Endothelial cell of umbilical vein (primary cell): ENCODE results near the gene ITIH3. TPM values are rescaled to one million over a fixed set of nuclear protein-coding genes. Genes with fewer than 3 reads are reported as not detected.

Experiments used
- BruUV-seq: library from RNA; stranded (reverse); fragments of 400-500 nt; replicated peaks from 2 replicates; lab custom pipeline; 2021; lab: Mats Ljungman, UMichigan
- CTCF ChIA-PET: fragments of 300-600, 350-600 bp; sonication (Branson Sonifier 250); formaldehyde crosslinking; loops from one replicate; lab custom pipeline; 2021; ENCODE audit warnings: antibody characterized with exemption, inconsistent platforms; lab: Charles Lee
- POLR2A ChIA-PET: fragments of 300-600, 350-600 bp; sonication (Branson Sonifier 250); formaldehyde crosslinking; loops from one replicate; lab custom pipeline; 2021; ENCODE audit warnings: antibody characterized with exemption, inconsistent platforms; lab: Charles Lee
- DNase-seq: peaks from one replicate; pipeline ENCODE4 v3.0.0-alpha.2; 2011; ENCODE audit warnings: low read depth, low spot score
- FAIRE-seq: peaks from 2 replicates; lab custom pipeline; 2011; peaks lifted over from hg19 to GRCh38; lab: Jason Lieb, UNC
- H2AFZ ChIP-seq: 2 replicates; pipeline ENCODE4 v1.6.0; 2012; ENCODE audit warnings: low read depth, low read length, control low read depth, inconsistent platforms
- H3K27ac ChIP-seq: 2 replicates; pipeline ENCODE4 v1.5.1; 2011; ENCODE audit warnings: low read depth, mild to moderate bottlenecking, control low read depth, low read length, moderate library complexity; ENCODE audit not compliant: insufficient read depth
- H3K27me3 ChIP-seq, 2 experiments: 2 replicates each; pipeline versions ENCODE4 v1.6.0 to v1.6.1; 2011; ENCODE audit warnings: low read length in 2 of 2, mixed read lengths in 1 of 2; ENCODE audit not compliant: control insufficient read depth in 2 of 2, insufficient read depth in 2 of 2
- H3K36me3 ChIP-seq, 2 experiments: 2 replicates in 1 of 2; 3 replicates in 1 of 2; pipeline ENCODE4 v1.5.1; 2011; ENCODE audit warnings: low read length in 2 of 2, mild to moderate bottlenecking in 1 of 2, moderate library complexity in 1 of 2; ENCODE audit not compliant: control insufficient read depth in 2 of 2, insufficient read depth in 2 of 2; ENCODE audit errors: extremely low read depth in 1 of 2
- H3K4me1 ChIP-seq: 3 replicates; pipeline ENCODE4 v1.5.1; 2011; ENCODE audit warnings: mild to moderate bottlenecking, low read length; ENCODE audit not compliant: control insufficient read depth, insufficient read depth; ENCODE audit errors: extremely low read depth
- H3K4me2 ChIP-seq: 2 replicates; pipeline ENCODE4 v1.6.1; 2011; ENCODE audit warnings: low read length, control low read depth, mixed read lengths; ENCODE audit not compliant: insufficient read depth
- H3K4me3 ChIP-seq, 3 experiments: fragments of 200-600 bp in 1 of 3; sonication (generic), shearing (Covaris generic) in 1 of 3; replicated peaks in 1 of 3; 2 replicates each; pipeline ENCODE4 v1.5.1; 2011 to 2016; ENCODE audit warnings: control low read depth in 3 of 3, low read length in 3 of 3, mild to moderate bottlenecking in 2 of 3, inconsistent platforms in 1 of 3, low read depth in 1 of 3, moderate library complexity in 1 of 3; ENCODE audit not compliant: insufficient read depth in 1 of 3
- H3K79me2 ChIP-seq: 2 replicates; pipeline ENCODE4 v1.6.0; 2012; ENCODE audit warnings: low read length, inconsistent platforms; ENCODE audit not compliant: control insufficient read depth, insufficient read depth
- H3K9ac ChIP-seq: replicated peaks from 2 replicates; pipeline ENCODE3; 2011; ENCODE audit warnings: low read length, control low read depth; ENCODE audit not compliant: insufficient read depth; ENCODE audit errors: extremely low read depth
- H3K9me1 ChIP-seq: replicated peaks from 3 replicates; pipeline ENCODE4 v1.6.0; 2011; ENCODE audit warnings: mild to moderate bottlenecking, low read length; ENCODE audit not compliant: control insufficient read depth, insufficient read depth; ENCODE audit errors: extremely low read depth
- H3K9me3 ChIP-seq: replicated peaks from 2 replicates; pipeline ENCODE4 v1.5.1; 2012; ENCODE audit warnings: low read length, inconsistent platforms; ENCODE audit not compliant: control insufficient read depth, insufficient read depth
- H4K20me1 ChIP-seq: replicated peaks from 2 replicates; pipeline ENCODE3; 2011; ENCODE audit warnings: mild to moderate bottlenecking, low read length; ENCODE audit not compliant: control insufficient read depth, insufficient read depth; ENCODE audit errors: extremely low read depth
- CTCF ChIP-seq, 2 donors: IDR thresholded peaks; 1 replicate in 1 of 2; 2 replicates in 1 of 2; pipeline ENCODE4 v1.5.1; 2011; ENCODE audit warnings: low read length in 2 of 2, mild to moderate bottlenecking in 2 of 2, moderate library complexity in 2 of 2, control low read depth in 1 of 2, inconsistent platforms in 1 of 2, low read depth in 1 of 2; ENCODE audit not compliant: insufficient read depth in 1 of 2; ENCODE audit errors: extremely low read depth in 1 of 2
- EZH2 ChIP-seq: IDR thresholded peaks from 2 replicates; pipeline ENCODE4 v1.6.1; 2012; ENCODE audit warnings: borderline replicate concordance, low read depth, mild to moderate bottlenecking, moderate library complexity, low read length, inconsistent platforms; ENCODE audit not compliant: severe bottlenecking
- FOS ChIP-seq: IDR thresholded peaks from 2 replicates; pipeline ENCODE4 v1.6.1; 2011; ENCODE audit warnings: mild to moderate bottlenecking, low read length, moderate library complexity, borderline replicate concordance; ENCODE audit not compliant: insufficient read depth
- GATA2 ChIP-seq: IDR thresholded peaks from 2 replicates; pipeline ENCODE4 v1.7.0; 2011; ENCODE audit warnings: low read depth, mild to moderate bottlenecking, moderate library complexity, mixed read lengths, low read length; ENCODE audit not compliant: insufficient read length, insufficient read depth
- JUN ChIP-seq: IDR thresholded peaks from 2 replicates; pipeline ENCODE4 v1.6.1; 2011; ENCODE audit warnings: borderline replicate concordance, low read depth; ENCODE audit not compliant: insufficient read length, insufficient read depth
- MYC ChIP-seq: IDR thresholded peaks from one replicate; pipeline ENCODE4 v1.6.1; 2011; ENCODE audit warnings: mild to moderate bottlenecking, low read depth, low read length
- POLR2A ChIP-seq: IDR thresholded peaks from 2 replicates; pipeline ENCODE4 v1.6.1; 2012; ENCODE audit warnings: low read depth, mild to moderate bottlenecking, control low read depth, low read length
- POLR2AphosphoS5 ChIP-seq: IDR thresholded peaks from 2 replicates; pipeline ENCODE4 v1.6.1; 2012; ENCODE audit warnings: low read depth, mild to moderate bottlenecking, control low read depth, low read length, moderate library complexity; ENCODE audit not compliant: insufficient read depth
- dilution Hi-C: fragments of 300-500 bp; cut with MboI; formaldehyde crosslinking; loops from one replicate; pipeline ENCODE4 v1.15.0; 2019; ENCODE audit warnings: low sequenced_read_pairs; ENCODE audit not compliant: extremely low pct_ligation_motif_present
- intact Hi-C: fragments of 100-400 bp; cut with micrococcal nuclease; formaldehyde crosslinking; loops from one replicate; pipeline ENCODE4 v1.10.0; 2022
- polyA plus RNA-seq, 4 experiments: library from polyadenylated mRNA; depleted of rRNA in 3 of 4; stranded (reverse) in 3 of 4; unstranded in 1 of 4; fragments of >200 nt; gene quantifications; 2 replicates each; pipeline versions ENCODE4 v1.2.1 to v1.2.3, GENCODE V29; 2011 to 2012; ENCODE audit warnings: missing spikeins in 1 of 4
- total RNA-seq: library from RNA; stranded (reverse); gene quantifications from 2 replicates; pipeline ENCODE4 v1.2.3, GENCODE V29; 2021
- TF ChIP-seq, protein P1 (sequence below): IDR thresholded peaks from 2 replicates; pipeline ENCODE4 v1.6.1; 2011; ENCODE audit not compliant: insufficient read depth, insufficient read length

The ITIH3 gene
- total and polyA plus RNA-seq, 2 donors (not counting 3 experiments of a cell fraction or from before 2014, with no cell fraction given): not detected

DNA sequence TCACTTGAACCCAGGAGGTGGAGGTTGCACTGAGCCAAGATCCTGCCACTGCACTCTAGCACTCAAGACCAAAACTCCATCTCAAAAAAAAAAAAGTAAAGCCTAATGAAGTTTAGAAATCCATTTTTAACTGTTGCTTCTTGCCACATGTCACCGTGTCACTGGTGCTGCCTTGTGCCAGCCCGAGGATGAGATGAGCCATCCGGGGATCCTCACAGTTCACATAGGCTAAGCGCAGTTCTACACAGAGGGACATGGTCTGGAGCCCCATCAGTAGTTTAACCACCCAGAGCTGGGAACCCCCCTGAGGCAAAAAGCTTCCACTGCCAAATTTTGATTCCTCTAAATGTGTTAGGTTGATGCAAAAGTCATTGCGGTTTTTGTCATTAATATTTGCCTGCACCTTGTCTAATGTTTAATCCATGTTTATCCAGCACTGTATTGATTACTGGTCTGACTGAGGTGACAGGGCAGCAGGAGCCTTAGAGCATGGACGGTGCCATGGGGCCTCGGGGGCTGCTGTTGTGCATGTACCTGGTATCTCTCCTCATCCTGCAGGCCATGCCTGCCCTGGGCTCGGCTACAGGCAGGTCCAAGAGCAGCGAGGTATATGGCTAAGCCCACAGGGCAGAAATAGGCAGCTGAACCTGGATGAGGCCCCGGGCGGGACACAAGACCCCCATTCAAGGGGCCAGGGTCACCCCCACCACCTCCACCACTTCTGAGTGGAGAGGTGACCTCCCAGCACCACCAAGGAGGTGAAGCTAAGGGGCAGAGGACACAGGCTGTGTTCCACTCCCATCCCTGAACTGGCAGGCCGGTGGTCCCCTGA is 17.3 kb upstream of the ITIH3 start, which contains the start of gene ITIH1:
ITIH1 (plus strand) TSS at position 473 of the 832 bp plus-strand sequence; CDS start at position 490, 17 bp downstream.
- ChIA-PET POLR2A (no interaction called here), CTCF (no interaction called here)
- no TSS peak for BruUV-seq

DNA sequence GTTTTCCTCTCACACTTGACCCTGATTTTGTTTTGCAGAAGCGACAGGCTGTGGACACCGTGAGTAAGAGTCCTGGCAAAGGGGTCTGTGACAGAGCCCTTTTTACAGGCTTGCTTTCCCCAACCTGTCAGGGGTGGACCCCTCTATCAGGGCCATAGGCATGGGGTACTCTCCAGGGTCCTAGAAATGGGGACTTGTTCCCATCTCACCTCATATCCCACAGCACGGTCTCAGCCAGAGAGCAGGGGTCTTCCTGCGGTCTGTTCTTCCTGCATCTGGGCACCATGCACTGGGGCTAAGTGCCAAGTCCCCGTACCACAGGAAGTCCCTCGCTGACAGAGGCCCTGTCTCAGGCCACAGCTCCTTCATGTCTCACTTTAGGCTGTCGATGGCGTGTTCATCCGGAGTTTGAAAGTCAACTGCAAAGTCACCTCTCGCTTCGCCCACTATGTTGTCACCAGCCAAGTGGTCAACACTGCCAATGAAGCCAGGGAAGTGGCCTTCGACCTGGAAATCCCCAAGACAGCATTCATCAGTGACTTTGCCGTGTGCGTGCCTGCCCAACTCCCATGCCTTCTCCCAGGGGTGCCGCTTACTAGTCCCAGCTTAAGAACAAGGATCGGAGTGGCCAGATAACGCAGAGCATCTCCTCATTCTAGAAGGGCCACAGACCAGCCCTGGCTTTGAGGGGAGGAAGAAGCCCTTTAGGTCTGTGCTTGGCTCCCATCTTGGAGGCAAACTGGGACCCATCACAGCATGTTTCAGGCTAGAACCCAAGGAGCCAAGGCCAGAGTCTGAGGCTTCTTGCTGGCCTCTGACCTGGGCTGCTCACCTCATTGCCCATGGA is 16.4 kb upstream of the ITIH3 start:
- no peak for FAIRE-seq
- H3K9me1 ChIP-seq: no peaks in the 10 kb centered on the region
- peaks cover 0 to 13% of the 10 kb centered on the region in 2 experiments for H3K27me3 ChIP-seq
- no TSS peak for BruUV-seq
- intact Hi-C loops (no loop called here), dilution Hi-C loops (no loop called here)
- no peak overlapping the region for H2AFZ ChIP-seq
- no peaks in the 10 kb centered on the region for H3K9me3 ChIP-seq
- TF ChIP-seq POLR2A: no peak
- TF ChIP-seq POLR2AphosphoS5: no peak
- no peak for TF ChIP-seq CTCF (IDR thresholded peaks at IDR 0.05; ENCODE audit: extremely low read depth in 1 of 2, insufficient read depth in 1 of 2, low read depth in 1 of 2, low read length in 2 of 2)
- TF ChIP-seq JUN: no peak
- TF ChIP-seq EZH2: no peak
- no peak for TF ChIP-seq MYC
- no peak for TF ChIP-seq GATA2
- no peak for TF ChIP-seq FOS
- TF ChIP-seq, protein P1, sequence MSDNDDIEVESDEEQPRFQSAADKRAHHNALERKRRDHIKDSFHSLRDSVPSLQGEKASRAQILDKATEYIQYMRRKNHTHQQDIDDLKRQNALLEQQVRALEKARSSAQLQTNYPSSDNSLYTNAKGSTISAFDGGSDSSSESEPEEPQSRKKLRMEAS: no peak
- ChIA-PET CTCF (interaction anchor here (2.0 kb wide), 1 partner anchor 43 kb away, joined by 7 read pairs; no protein-coding TSS in a partner anchor), POLR2A (no interaction called here)
- no peaks in the 10 kb centered on the region for H4K20me1 ChIP-seq
- H3K4me2 ChIP-seq: no peak overlapping the region
- no peak overlapping the region for H3K27ac ChIP-seq
- no peak overlapping the region for H3K9ac ChIP-seq
- H3K4me1 ChIP-seq: no peaks in the 10 kb centered on the region
- no peak for DNase-seq
- H3K36me3 ChIP-seq: no peaks in the 10 kb centered on the region
- H3K4me3 ChIP-seq: no peak overlapping the region
- no peaks in the 10 kb centered on the region for H3K79me2 ChIP-seq

More for the DNA sequence above, 17.3 kb upstream of the ITIH3 start, which contains the start of gene ITIH1:
- no peaks in the 10 kb centered on the region for H3K4me1 ChIP-seq
- intact Hi-C loops: no loop called here
- H3K9me3 ChIP-seq: no peaks in the 10 kb centered on the region
- H3K4me2 ChIP-seq: no peak within 1 kb of the TSS
- no peak for FAIRE-seq
- dilution Hi-C loops: no loop called here
- H3K9ac ChIP-seq: no peak within 1 kb of the TSS
- no peak for DNase-seq
- H3K4me3 ChIP-seq: no peak within 1 kb of the TSS
- no peak within 1 kb of the TSS for H3K27ac ChIP-seq
- no peaks in the 10 kb centered on the region for H3K36me3 ChIP-seq
- H2AFZ ChIP-seq: no peak within 1 kb of the TSS
- H3K27me3 ChIP-seq: peaks cover 0 to 13% of the 10 kb centered on the region in 2 experiments
- H4K20me1 ChIP-seq: no peaks in the 10 kb centered on the region
- TF ChIP-seq FOS: no peak
- no peak for TF ChIP-seq EZH2
- no peaks in the 10 kb centered on the region for H3K9me1 ChIP-seq
- H3K79me2 ChIP-seq: no peaks in the 10 kb centered on the region
